ENCODE measurements around the gene MSRB2. TPM values are rescaled to one million over a fixed set of nuclear protein-coding genes. Genes with fewer than 3 reads are reported as not detected.

MSRB2 gene
- total RNA-seq, 2 experiments from 2014 or later, result 13.9 to 16.0 TPM

GRCh38 chr10:23171232-23171876 is 76.0 kb downstream of the MSRB2 start:
- H3K36me3 Mint-ChIP-seq (ENCODE audit: low read depth), result no peaks in the 10 kb centered on the region
- CTCF ChIA-PET, result no interaction called here
- intact Hi-C loops (cut with micrococcal nuclease), result no loop called here
- no peak overlapping the region for H3K27ac Mint-ChIP-seq
- peaks cover 60% of the 10 kb centered on the region for H3K27me3 Mint-ChIP-seq (ENCODE audit: low read depth)
- DNase-seq, result peak; percentile 23
- peaks cover 9% of the 10 kb centered on the region for H3K4me1 Mint-ChIP-seq (ENCODE audit: low read depth)
- H3K9me3 Mint-ChIP-seq, result no peaks in the 10 kb centered on the region
- no peak overlapping the region for H3K4me3 Mint-ChIP-seq

Other genes starting within 250 kb of the MSRB2 start
- not detected for gene ARMC3, start 167.5 kb upstream of the MSRB2 start, total RNA-seq
- not detected for gene PTF1A, start 96.7 kb downstream of the MSRB2 start, total RNA-seq
- gene C10orf67, start 249.2 kb downstream of the MSRB2 start, total RNA-seq, result 1 to 10 TPM; 2.0 to 3.2 TPM

All from activated naive CD4-positive, alpha-beta T cell treated with anti-CD3 and anti-CD28 coated beads for 36 hours (primary cell).